ENCODE results near the gene PIM1. TPM values are rescaled to one million over a fixed set of nuclear protein-coding genes. Genes with fewer than 3 reads are reported as not detected.

The PIM1 gene
- total RNA-seq, 1 experiment from 2014 or later = 10.9 TPM

GRCh38 chr6:37221585-37222124 is 51.7 kb downstream of the PIM1 start:
- no peak for DNase-seq (ENCODE audit: low read depth)

GRCh38 chr6:37222125-37222967 is 52.4 kb downstream of the PIM1 start:
- DNase-seq (ENCODE audit: low read depth) = peak; percentile 92

- DNase-seq (ENCODE audit: low read depth) = no peak
Measured at GRCh38 chr6:37222992-37223391, 53.0 kb downstream of the PIM1 start.

Other genes with a start within 250 kb of the PIM1 start
- 0.08 TPM in 1 of 2 replicates, not detected in the other for gene PI16, start 215.4 kb upstream of the PIM1 start, total RNA-seq (2014; rRNA removed; shearing (Covaris generic))
- 263 and 264 TPM in 2 replicates for gene MTCH1, start 184.0 kb upstream of the PIM1 start, total RNA-seq (2014; rRNA removed; shearing (Covaris generic))
- 0.08 TPM in 1 of 2 replicates, not detected in the other for gene FGD2, start 164.5 kb upstream of the PIM1 start, total RNA-seq (2014; rRNA removed; shearing (Covaris generic))
- 5.1 and 8.3 TPM in 2 replicates for gene TBC1D22B, start 87.6 kb downstream of the PIM1 start, total RNA-seq (2014; rRNA removed; shearing (Covaris generic))
- gene TMEM217, start 88.0 kb downstream of the PIM1 start, total RNA-seq (2014; rRNA removed; shearing (Covaris generic)) = 0.37 and 3.4 TPM in 2 replicates
- 22.5 and 23.8 TPM in 2 replicates for gene RNF8, start 183.8 kb downstream of the PIM1 start, total RNA-seq (2014; rRNA removed; shearing (Covaris generic))

Measured in HT1080 (cell line).